Cerebellar cortex (tissue), 1 donor: ENCODE results near the gene ADRA1B.

Experiments
- DNase-seq: peaks from one replicate; pipeline ENCODE4 v3.0.0-alpha.2; 2015; ENCODE audit warnings: low spot score

The ADRA1B gene

GRCh38 chr5:159928122-159928909 lies 12.0 kb downstream of the ADRA1B start:
- DNase-seq = no peak

GRCh38 chr5:159929176-159929575 lies 12.9 kb downstream of the ADRA1B start:
- DNase-seq = no peak

- DNase-seq = no peak
Observed at GRCh38 chr5:159933531-159934485, 17.5 kb downstream of the ADRA1B start.

GRCh38 chr5:159935946-159936345 lies 19.7 kb downstream of the ADRA1B start:
- no peak for DNase-seq

GRCh38 chr5:159936686-159937329 lies 20.5 kb downstream of the ADRA1B start:
- no peak for DNase-seq

GRCh38 chr5:159937580-159937979 lies 21.3 kb downstream of the ADRA1B start:
- no peak for DNase-seq

GRCh38 chr5:159943326-159943725 lies 27.0 kb downstream of the ADRA1B start:
- DNase-seq = peak; percentile 55

- peak; percentile 42 for DNase-seq
Observed at GRCh38 chr5:159944056-159944600, 27.8 kb downstream of the ADRA1B start.

- DNase-seq = no peak
Observed at GRCh38 chr5:159945359-159945758, 29.1 kb downstream of the ADRA1B start.

- peak; percentile 74 for DNase-seq
Observed at GRCh38 chr5:159947708-159948358, 31.6 kb downstream of the ADRA1B start.

GRCh38 chr5:159951387-159951786 lies 35.1 kb downstream of the ADRA1B start:
- DNase-seq = peak; percentile 39

- DNase-seq = no peak
Observed at GRCh38 chr5:159951834-159952233, 35.6 kb downstream of the ADRA1B start.

- DNase-seq = no peak
Observed at GRCh38 chr5:159953609-159954008, 37.3 kb downstream of the ADRA1B start.

- DNase-seq = no peak
Observed at GRCh38 chr5:159955056-159955624, 38.9 kb downstream of the ADRA1B start.

- no peak for DNase-seq
Observed at GRCh38 chr5:159956074-159956473, 39.8 kb downstream of the ADRA1B start.

- peak; percentile 78 for DNase-seq
Observed at GRCh38 chr5:159961176-159962160, 45.2 kb downstream of the ADRA1B start.

GRCh38 chr5:159962214-159962613 lies 45.9 kb downstream of the ADRA1B start:
- no peak for DNase-seq

GRCh38 chr5:159963935-159964334 lies 47.7 kb downstream of the ADRA1B start:
- no peak for DNase-seq

- DNase-seq = peak; percentile 55
Observed at GRCh38 chr5:159965031-159965837, 49.0 kb downstream of the ADRA1B start.
